ENCODE measurements around the gene PCAT7. TPM values are rescaled to one million over a fixed set of nuclear protein-coding genes. Genes with fewer than 3 reads are reported as not detected.

PCAT7 gene
- total and polyA plus RNA-seq, 9 of the 15 experiments (the other 6 are each of a cell fraction or from before 2014, with no cell fraction given) = 0.09 to 0.13 TPM; not detected in 7

DNA sequence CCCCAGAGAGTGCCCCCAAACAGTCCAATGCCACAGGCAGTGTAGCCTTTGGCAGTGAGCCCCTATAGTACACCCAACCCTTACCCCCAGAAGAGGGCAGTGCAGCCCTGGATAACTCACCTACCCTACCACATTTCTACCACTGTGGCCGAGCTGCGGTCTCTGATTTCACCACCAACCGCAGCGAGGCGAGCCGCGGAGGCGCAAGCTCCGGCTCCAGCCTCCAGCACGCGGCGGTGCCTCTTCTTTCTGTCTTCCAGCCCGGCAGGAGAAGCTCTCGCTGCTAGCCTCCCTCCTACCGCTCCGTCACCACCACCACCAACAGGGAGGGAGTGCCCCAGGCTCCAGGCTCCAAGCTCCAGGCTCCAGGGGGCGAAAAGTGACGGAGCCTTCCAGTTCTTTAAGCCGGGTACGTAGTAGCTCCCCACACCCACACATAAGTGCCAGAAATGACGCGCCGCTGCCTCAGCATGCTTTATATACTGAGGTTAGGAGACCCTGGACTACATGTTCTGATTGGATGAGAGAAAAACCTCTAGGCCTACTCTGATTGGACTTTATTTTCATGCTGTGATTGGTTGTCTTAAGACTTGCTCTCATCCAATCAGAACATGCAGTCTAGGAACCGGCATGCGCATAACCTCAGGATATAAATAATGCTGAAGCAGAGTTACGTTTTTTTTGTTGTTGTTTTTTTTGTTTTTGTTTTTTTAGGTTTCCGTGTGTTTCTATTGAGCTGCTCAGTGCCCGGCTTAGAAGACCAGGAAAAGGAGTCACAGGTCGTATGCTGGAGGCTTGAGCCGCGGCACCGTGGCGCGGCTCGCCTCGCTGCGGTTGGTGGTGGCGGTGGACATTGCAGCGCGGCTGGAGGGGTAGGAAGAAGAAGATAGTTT lies at the start of gene PCAT7 (continued):
- peak; percentile 45; the same call in 1 of the 2 replicates for TF ChIP-seq EGR1 (conservative IDR thresholded peaks at IDR 0.05)
- no peak for TF ChIP-seq HSF4 (CRISPR knock-in tag; IDR thresholded peaks at IDR 0.05; ENCODE audit: borderline replicate concordance)
- TF ChIP-seq, protein P1, sequence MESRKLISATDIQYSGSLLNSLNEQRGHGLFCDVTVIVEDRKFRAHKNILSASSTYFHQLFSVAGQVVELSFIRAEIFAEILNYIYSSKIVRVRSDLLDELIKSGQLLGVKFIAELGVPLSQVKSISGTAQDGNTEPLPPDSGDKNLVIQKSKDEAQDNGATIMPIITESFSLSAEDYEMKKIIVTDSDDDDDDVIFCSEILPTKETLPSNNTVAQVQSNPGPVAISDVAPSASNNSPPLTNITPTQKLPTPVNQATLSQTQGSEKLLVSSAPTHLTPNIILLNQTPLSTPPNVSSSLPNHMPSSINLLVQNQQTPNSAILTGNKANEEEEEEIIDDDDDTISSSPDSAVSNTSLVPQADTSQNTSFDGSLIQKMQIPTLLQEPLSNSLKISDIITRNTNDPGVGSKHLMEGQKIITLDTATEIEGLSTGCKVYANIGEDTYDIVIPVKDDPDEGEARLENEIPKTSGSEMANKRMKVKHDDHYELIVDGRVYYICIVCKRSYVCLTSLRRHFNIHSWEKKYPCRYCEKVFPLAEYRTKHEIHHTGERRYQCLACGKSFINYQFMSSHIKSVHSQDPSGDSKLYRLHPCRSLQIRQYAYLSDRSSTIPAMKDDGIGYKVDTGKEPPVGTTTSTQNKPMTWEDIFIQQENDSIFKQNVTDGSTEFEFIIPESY (CRISPR knock-in tag; IDR thresholded peaks at IDR 0.05) = peak; percentile 68; the same call in 1 of the 2 replicates
- peak; percentile 36 for TF ChIP-seq RBM25 (IDR thresholded peaks at IDR 0.05; ENCODE audit: low read depth, low read length, severe bottlenecking)
- peak in 1 of 2 experiments; percentile 28; a peak in 1 of 4 replicates for TF ChIP-seq MAZ (CRISPR knock-in tag; conservative IDR thresholded peaks at IDR 0.05 in 1 of 2, IDR thresholded peaks at IDR 0.05 in 1 of 2)
- no peak for TF ChIP-seq KLF13 (tag; IDR thresholded peaks at IDR 0.05; ENCODE audit: borderline replicate concordance, low read depth)
- no peak for TF ChIP-seq PKNOX1 (IDR thresholded peaks at IDR 0.05)
- no peak for TF ChIP-seq CAMTA2 (CRISPR knock-in tag; conservative IDR thresholded peaks at IDR 0.05)
- no peak for TF ChIP-seq TAF7 (tag; IDR thresholded peaks at IDR 0.05)
- TF ChIP-seq MTA3 (IDR thresholded peaks at IDR 0.05; ENCODE audit: borderline replicate concordance) = peak; percentile 54; the same call in 1 of the 2 replicates
- TF ChIP-seq, protein P2, sequence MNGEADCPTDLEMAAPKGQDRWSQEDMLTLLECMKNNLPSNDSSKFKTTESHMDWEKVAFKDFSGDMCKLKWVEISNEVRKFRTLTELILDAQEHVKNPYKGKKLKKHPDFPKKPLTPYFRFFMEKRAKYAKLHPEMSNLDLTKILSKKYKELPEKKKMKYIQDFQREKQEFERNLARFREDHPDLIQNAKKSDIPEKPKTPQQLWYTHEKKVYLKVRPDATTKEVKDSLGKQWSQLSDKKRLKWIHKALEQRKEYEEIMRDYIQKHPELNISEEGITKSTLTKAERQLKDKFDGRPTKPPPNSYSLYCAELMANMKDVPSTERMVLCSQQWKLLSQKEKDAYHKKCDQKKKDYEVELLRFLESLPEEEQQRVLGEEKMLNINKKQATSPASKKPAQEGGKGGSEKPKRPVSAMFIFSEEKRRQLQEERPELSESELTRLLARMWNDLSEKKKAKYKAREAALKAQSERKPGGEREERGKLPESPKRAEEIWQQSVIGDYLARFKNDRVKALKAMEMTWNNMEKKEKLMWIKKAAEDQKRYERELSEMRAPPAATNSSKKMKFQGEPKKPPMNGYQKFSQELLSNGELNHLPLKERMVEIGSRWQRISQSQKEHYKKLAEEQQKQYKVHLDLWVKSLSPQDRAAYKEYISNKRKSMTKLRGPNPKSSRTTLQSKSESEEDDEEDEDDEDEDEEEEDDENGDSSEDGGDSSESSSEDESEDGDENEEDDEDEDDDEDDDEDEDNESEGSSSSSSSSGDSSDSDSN (IDR thresholded peaks at IDR 0.05; ENCODE audit: borderline replicate concordance in 1 of 2, low read depth in 2 of 2, low read length in 2 of 2) = peak; percentile 74 to 98; a peak in 3 of 4 replicates
- TF ChIP-seq ATF1 (CRISPR knock-in tag; IDR thresholded peaks at IDR 0.05) = no peak
- TF ChIP-seq ATF1 (tag; IDR thresholded peaks at IDR 0.05) = peak; percentile 71

All from K562 (cell line).